Lower lobe of right lung (tissue), 2 donors: ENCODE data around the gene AATK. TPM values are rescaled to one million over a fixed set of nuclear protein-coding genes. Genes with fewer than 3 reads are reported as not detected.
"Not testable (repeated sequence)": the region's sequence is repeated elsewhere in the genome, so short reads cannot be mapped to it uniquely, and the experiment has no call there.

Experiments
- ATAC-seq, 2 donors: fragments of 200-7000 bp; cut with Tn5 transposase; one replicate each; pipeline ENCODE4 v1.9.1; 2020 to 2022; ENCODE audit warnings: mild to moderate bottlenecking in 2 of 2, moderate library complexity in 2 of 2
- DNase-seq: peaks from one replicate; pipeline ENCODE4 v3.0.0-alpha.2; 2020
- H3K27ac ChIP-seq: fragments of 200-600 bp; one replicate; pipeline ENCODE4 v1.8.0; 2022
- H3K27me3 ChIP-seq: fragments of 200-600 bp; one replicate; pipeline ENCODE4 v1.8.0; 2022; ENCODE audit warnings: low read depth
- H3K36me3 ChIP-seq: fragments of 200-600 bp; one replicate; pipeline ENCODE4 v1.8.0; 2022; ENCODE audit warnings: mild to moderate bottlenecking
- H3K4me1 ChIP-seq: fragments of 200-600 bp; one replicate; pipeline ENCODE4 v1.8.0; 2022
- H3K4me3 ChIP-seq: fragments of 200-600 bp; one replicate; pipeline ENCODE4 v1.8.0; 2022; ENCODE audit warnings: mild to moderate bottlenecking
- H3K9me3 ChIP-seq: fragments of 200-600 bp; one replicate; pipeline ENCODE4 v1.8.0; 2022
- intact Hi-C: fragments of 100-400 bp; cut with DNase I; formaldehyde crosslinking; loops from one replicate; pipeline ENCODE4 v1.11.0; 2022
- total RNA-seq: library from RNA; stranded (reverse); fragmentation: NEBNext Ultra II Directional; extraction: Animal tissue kit (Norgen Biotek cat#: 25700); gene quantifications from one replicate; pipeline ENCODE4 v1.2.1, GENCODE V29; 2021
- TF ChIP-seq, protein P1 (sequence below): fragments of 200-600 bp; IDR thresholded peaks from one replicate; pipeline ENCODE4 v1.8.0; 2022; ENCODE audit warnings: antibody characterized with exemption, mild to moderate bottlenecking
- donor health status: DM: no; HTN: yes; CAD: no; lungs with severe emphysema.

Gene AATK
- total RNA-seq, 1 donor from 2014 or later = 64.0 TPM

DNA sequence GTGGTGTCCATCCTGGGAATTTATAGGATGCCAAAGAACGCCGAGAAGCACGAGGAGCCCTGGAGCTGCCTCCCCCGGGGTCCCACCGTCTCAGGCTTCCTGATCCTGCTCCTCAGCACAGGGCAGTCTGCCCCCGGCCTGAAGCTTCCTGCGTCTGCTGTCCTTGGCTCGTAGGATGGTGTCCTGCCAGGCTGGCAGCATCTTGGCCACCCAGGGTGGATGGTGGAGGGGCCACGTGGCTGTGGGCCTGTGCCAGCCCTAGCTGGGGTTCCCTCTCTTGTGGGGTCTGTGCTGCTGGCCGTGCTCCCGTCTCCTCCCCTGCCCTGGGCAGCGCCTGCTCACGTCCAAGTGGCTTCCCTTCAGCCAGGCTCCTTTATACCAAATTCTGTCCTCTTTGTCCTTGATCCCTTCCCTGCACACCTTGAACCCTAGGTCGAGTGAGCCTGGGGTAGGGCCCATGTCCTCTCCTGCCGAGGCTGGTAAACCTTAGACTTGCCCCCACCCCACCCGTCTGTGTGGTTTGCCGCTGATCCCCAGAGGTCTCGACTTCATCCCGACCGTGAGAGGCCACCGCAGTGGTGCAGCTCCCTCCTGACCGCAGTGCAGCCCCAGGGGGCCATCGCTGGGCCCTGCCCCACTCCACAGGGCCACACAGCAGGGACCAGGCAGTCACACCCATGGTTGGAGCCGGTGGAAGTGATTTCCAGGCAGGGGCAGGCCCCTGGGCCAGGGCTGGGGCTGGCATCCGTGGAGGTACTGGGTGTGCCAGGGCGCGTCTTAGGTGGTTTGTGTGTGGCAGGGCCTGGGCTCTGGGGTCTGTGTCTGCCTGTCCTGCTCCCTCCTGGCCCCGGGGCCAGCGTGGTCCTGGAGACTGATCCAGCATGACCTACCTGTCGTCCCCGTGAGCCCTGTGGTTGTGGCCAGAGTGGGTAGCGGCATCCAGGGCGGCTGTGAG is 84.5 kb downstream of the AATK start:
- no peaks in the 10 kb centered on the region for H3K27me3 ChIP-seq
- peak in 1 of 2 donors; percentile 0 for ATAC-seq
- H3K4me1 ChIP-seq = peaks cover 46% of the 10 kb centered on the region
- intact Hi-C loops = no loop called here
- TF ChIP-seq, protein P1, sequence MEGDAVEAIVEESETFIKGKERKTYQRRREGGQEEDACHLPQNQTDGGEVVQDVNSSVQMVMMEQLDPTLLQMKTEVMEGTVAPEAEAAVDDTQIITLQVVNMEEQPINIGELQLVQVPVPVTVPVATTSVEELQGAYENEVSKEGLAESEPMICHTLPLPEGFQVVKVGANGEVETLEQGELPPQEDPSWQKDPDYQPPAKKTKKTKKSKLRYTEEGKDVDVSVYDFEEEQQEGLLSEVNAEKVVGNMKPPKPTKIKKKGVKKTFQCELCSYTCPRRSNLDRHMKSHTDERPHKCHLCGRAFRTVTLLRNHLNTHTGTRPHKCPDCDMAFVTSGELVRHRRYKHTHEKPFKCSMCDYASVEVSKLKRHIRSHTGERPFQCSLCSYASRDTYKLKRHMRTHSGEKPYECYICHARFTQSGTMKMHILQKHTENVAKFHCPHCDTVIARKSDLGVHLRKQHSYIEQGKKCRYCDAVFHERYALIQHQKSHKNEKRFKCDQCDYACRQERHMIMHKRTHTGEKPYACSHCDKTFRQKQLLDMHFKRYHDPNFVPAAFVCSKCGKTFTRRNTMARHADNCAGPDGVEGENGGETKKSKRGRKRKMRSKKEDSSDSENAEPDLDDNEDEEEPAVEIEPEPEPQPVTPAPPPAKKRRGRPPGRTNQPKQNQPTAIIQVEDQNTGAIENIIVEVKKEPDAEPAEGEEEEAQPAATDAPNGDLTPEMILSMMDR = no peak
- H3K36me3 ChIP-seq = peaks cover 31% of the 10 kb centered on the region
- no peaks in the 10 kb centered on the region for H3K9me3 ChIP-seq
- H3K4me3 ChIP-seq = no peak overlapping the region
- peak overlapping the region; percentile 87 for H3K27ac ChIP-seq
- DNase-seq = no peak

DNA sequence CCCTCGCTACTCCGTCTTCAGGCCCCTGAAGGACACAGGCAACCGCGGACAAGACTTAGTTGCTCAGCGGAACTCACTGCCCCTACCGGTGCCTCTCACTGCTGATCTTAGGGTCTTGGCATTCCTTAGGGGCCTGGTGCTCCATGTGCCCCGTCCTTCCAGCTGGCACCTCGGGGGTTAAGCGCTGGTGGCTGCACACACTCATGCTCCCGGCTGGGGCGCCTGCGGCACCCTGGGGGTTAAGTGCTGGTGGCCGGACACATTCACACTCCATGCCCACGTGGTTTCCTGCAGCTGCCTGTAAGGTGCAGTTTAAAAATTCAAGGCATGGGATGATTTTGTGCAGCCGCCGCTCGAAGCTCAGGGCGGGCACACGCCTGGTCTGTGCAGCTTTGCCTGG is 86.0 kb downstream of the AATK start:
- Histone ChIP-seq H3K36me3 (peaks cover 28% of the 10 kb centered on the region), H3K9me3 (no peaks in the 10 kb centered on the region), H3K27ac (no peak overlapping the region), H3K4me3 (no peak overlapping the region), H3K4me1 (peaks cover 42% of the 10 kb centered on the region), H3K27me3 (no peaks in the 10 kb centered on the region)
- intact Hi-C loops = no loop called here
- TF ChIP-seq, protein P1 = no peak
- DNase-seq (no peak), ATAC-seq (no peak)

DNA sequence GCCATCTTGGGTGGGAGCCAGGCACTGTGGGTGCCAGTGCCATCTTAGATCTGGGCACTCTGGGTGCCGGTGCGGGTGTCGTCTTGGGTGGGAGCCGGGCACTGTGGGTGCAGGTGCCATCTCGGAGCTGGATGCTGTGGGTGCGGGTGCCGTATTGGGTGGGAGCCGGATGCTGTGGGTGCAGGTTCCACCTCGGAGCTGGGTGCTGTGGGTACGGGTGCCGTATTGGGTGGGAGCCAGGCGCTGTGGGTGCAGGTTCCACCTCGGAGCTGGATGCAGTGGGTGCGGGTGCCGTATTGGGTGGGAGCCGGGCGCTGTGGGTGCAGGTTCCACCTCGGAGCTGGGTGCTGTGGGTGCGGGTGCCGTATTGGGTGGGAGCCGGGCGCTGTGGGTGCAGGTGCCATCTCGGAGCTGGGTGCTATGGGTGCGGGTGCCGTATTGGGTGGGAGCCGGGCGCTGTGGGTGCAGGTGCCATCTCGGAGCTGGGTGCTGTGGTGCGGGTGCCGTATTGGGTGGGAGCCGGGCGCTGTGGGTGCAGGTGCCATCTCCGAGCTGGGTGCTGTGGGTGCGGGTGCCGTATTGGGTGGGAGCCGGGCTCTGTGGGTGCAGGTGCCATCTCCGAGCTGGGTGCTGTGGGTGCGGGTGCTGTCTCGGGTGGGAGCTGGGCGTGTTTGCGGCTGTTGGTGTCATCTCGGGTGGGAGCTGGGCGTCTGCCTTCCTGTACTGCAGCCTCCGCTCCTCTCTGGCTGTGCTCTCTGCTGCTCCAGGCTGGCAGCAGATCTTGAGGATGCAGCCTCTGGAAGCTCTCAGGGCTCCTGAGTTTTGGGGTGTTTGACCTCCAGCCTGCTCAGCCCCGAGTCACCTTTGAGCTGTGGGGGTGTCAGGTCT is 87.8 kb downstream of the AATK start:
- ATAC-seq, intact Hi-C loops, H3K4me3 ChIP-seq, H3K27ac ChIP-seq, H3K9me3 ChIP-seq, H3K27me3 ChIP-seq, DNase-seq: not testable (repeated sequence)
- H3K4me1 ChIP-seq = peaks cover 25% of the 10 kb centered on the region
- H3K36me3 ChIP-seq = peaks cover 28% of the 10 kb centered on the region

DNA sequence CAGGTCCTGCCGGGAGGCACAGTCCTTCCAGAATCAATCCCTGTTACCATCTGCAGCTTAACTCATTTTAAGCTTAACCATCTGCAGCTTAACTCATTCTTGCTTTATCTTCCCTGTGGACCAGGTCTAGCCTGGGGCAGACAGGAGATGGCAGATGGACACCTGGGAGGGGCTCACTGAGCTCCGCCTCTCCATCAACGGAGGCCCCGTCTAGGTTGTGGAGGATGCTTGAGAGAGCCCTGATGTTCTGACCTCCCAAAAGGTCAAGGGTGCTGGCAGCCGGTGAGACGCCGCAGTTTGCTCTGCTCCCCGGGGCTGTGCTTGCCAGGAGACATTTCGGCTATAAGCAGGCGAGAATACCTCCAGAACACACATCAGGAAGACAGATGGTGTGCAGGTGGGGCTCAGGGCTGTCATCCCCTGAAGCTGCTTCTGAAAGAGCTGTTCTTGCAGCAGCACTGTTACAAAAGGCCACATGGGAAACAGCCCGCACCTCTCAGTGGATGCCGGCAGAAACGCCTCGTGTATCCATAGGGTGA is 89.8 kb downstream of the AATK start:
- TF ChIP-seq, protein P1 = no peak
- Histone ChIP-seq H3K27me3 (no peaks in the 10 kb centered on the region), H3K36me3 (peaks cover 24% of the 10 kb centered on the region), H3K9me3 (no peaks in the 10 kb centered on the region), H3K4me3 (no peak overlapping the region), H3K27ac (no peak overlapping the region), H3K4me1 (peaks cover 18% of the 10 kb centered on the region)
- intact Hi-C loops = no loop called here
- ATAC-seq (no peak), DNase-seq (no peak)

DNA sequence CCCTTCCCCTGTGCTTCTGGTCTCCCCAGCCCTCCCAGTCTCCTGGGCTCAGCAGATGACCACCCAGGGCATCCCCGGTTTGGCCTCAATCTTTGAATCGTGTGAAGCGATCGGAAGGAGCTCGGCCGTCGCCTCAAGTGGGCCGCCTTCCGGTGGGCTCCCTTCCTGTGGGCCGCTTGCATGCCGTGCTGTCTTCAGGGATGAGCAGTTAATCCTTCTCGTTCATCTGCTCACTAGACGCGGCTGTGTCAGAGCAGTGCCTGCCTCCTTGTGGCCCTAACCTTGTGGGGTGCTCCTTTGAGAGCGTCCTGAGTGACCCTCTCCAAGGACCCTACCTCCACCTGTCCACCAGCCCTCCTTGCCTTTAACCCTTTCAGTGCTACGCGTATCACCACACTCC is 90.7 kb downstream of the AATK start:
- H3K4me1 ChIP-seq = peaks cover 23% of the 10 kb centered on the region
- no peak overlapping the region for H3K27ac ChIP-seq
- DNase-seq = no peak
- TF ChIP-seq, protein P1 = no peak
- peaks cover 22% of the 10 kb centered on the region for H3K36me3 ChIP-seq
- H3K4me3 ChIP-seq = no peak overlapping the region
- no peaks in the 10 kb centered on the region for H3K27me3 ChIP-seq
- H3K9me3 ChIP-seq = no peaks in the 10 kb centered on the region
- ATAC-seq = no peak
- intact Hi-C loops = no loop called here
